Loucy (cell line): ENCODE results near the gene SLC6A12.

Experiments
- CTCF ChIP-seq: fragments of 200-600 bp; sonication (generic); conservative IDR thresholded peaks from 2 replicates; pipeline ENCODE4 v1.5.1; 2014; ENCODE audit warnings: mild to moderate bottlenecking, antibody characterized with exemption, low read length
- EZH2phosphoT487 ChIP-seq: fragments of 200-600 bp; IDR thresholded peaks from 2 replicates; pipeline ENCODE4 v1.6.1; 2018; ENCODE audit warnings: antibody characterized with exemption, mild to moderate bottlenecking, moderate library complexity, borderline replicate concordance

GRCh38 chr12:177336-177979 is 36.5 kb downstream of the SLC6A12 start:
- TF ChIP-seq CTCF (no peak), EZH2phosphoT487 (no peak)
